Iris pigment epithelial cell (primary cell): Measurements from ENCODE around the gene MSH6.

Experiments used
- DNase-seq: peaks from one replicate; pipeline ENCODE4 v3.0.0-alpha.2; 2011; ENCODE audit warnings: low read depth

The MSH6 gene, protein sequence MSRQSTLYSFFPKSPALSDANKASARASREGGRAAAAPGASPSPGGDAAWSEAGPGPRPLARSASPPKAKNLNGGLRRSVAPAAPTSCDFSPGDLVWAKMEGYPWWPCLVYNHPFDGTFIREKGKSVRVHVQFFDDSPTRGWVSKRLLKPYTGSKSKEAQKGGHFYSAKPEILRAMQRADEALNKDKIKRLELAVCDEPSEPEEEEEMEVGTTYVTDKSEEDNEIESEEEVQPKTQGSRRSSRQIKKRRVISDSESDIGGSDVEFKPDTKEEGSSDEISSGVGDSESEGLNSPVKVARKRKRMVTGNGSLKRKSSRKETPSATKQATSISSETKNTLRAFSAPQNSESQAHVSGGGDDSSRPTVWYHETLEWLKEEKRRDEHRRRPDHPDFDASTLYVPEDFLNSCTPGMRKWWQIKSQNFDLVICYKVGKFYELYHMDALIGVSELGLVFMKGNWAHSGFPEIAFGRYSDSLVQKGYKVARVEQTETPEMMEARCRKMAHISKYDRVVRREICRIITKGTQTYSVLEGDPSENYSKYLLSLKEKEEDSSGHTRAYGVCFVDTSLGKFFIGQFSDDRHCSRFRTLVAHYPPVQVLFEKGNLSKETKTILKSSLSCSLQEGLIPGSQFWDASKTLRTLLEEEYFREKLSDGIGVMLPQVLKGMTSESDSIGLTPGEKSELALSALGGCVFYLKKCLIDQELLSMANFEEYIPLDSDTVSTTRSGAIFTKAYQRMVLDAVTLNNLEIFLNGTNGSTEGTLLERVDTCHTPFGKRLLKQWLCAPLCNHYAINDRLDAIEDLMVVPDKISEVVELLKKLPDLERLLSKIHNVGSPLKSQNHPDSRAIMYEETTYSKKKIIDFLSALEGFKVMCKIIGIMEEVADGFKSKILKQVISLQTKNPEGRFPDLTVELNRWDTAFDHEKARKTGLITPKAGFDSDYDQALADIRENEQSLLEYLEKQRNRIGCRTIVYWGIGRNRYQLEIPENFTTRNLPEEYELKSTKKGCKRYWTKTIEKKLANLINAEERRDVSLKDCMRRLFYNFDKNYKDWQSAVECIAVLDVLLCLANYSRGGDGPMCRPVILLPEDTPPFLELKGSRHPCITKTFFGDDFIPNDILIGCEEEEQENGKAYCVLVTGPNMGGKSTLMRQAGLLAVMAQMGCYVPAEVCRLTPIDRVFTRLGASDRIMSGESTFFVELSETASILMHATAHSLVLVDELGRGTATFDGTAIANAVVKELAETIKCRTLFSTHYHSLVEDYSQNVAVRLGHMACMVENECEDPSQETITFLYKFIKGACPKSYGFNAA (N-terminal part only)

DNA sequence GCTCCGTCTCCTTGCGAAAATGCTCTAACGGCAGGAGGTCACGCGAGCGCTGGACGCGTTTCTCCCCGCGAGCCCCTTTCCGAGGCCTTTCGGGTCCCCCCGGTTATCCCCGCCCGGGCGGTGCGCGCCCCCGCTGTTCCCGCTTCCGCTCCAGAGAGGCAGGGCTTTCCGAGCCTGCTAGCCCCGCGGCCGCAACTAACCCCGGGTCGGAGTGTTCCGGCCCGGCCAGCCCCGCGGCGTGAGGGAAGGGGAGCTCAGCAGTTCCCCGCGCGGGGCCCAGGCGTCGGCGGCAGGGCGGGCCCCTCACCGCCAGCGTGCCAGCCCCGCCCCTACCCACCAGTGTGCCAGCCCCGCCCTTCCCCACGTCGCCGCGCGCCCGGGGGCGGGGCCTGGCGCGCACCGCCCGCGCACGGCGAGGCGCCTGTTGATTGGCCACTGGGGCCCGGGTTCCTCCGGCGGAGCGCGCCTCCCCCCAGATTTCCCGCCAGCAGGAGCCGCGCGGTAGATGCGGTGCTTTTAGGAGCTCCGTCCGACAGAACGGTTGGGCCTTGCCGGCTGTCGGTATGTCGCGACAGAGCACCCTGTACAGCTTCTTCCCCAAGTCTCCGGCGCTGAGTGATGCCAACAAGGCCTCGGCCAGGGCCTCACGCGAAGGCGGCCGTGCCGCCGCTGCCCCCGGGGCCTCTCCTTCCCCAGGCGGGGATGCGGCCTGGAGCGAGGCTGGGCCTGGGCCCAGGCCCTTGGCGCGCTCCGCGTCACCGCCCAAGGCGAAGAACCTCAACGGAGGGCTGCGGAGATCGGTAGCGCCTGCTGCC, at the start of gene MSH6:
Gene MSH6, plus strand, starts transcription at position 475 of the 815 bp plus-strand sequence. Its CDS starts 89 bp downstream, at position 564.
- peak; percentile 89 for DNase-seq

- no peak for DNase-seq
Measured at GRCh38 chr2:47735136-47735869, 47.6 kb upstream of the MSH6 start.

DNA sequence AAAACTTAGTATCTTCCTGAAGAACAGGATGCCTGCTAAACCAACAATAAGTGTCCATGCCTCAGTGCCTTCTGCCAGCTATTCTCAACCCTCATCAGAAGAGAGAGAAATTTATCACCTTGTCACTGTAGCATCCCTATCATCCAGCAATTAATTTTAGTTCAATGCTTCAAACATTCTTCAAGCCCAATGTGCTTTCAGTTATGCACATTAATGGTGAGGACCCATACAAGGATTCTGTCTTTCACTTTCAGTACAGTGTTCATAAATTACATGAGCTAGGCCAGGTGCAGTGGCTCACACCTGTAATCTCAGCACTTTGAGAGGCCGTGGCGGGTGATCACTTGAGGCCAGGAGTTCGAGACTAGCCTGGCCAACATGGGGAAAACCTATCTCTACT, 47.0 kb upstream of the MSH6 start:
- DNase-seq: no peak

- peak; percentile 31 for DNase-seq
Measured at GRCh38 chr2:47737191-47737975, 45.6 kb upstream of the MSH6 start.

GRCh38 chr2:47738331-47738730, 44.6 kb upstream of the MSH6 start:
- DNase-seq: no peak

DNA sequence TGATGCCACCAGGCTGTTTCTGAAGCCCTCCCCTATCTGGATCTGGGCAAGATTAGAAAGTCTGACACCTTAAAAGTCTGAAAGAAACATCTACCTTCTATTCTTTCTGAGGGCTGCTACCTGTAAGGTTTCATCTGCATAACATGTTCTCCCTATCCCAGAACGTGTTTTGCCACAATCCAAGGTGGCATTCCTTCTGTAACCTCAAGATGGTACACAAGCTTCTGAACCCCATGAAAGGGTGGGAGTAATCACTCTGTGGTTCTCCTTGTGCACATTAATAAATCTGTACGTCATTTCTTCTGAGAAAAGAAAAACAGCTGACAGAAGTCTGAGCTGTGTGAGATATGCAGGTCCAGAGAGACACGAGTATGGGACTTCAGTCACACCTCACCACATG, 41.8 kb upstream of the MSH6 start:
- DNase-seq: no peak

DNA sequence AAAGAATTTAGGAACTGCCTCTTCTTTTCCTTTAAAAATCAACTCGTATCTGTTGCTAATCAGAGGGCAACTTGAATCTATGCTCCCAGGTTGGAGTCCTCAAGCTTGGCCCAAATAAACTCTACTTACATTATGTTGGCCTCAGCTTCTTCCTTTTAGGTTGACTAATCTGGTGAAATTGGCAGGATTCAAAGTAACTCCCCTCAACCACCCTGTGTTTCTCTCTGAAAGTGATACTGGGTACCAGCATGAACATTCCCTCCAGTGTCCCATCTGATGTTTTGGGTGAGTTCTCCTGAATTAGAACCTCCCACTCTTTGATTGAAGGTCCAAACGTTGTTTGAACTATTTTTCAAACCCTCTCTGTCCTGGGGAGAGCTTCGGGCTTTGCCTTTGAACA, 41.3 kb upstream of the MSH6 start:
- no peak for DNase-seq

DNA sequence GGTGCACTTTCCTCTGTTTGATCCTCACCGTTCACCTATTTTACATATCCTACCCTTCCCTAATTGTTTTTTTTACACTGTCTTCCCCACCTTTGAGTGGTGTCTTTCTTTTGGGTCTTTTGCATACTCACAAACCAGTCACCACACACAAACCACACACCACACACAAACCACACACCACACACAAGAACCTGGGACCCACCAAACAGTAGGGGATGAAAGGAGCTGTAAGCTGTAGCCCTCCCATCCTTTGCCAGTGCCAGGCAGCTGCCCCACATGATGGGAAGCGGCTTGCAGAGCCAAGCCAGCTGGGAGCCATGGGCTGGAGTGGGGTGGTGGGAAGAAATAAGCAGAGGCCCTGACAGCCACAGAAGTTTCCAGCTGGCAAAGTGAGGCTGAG, 38.9 kb upstream of the MSH6 start:
- no peak for DNase-seq

DNA sequence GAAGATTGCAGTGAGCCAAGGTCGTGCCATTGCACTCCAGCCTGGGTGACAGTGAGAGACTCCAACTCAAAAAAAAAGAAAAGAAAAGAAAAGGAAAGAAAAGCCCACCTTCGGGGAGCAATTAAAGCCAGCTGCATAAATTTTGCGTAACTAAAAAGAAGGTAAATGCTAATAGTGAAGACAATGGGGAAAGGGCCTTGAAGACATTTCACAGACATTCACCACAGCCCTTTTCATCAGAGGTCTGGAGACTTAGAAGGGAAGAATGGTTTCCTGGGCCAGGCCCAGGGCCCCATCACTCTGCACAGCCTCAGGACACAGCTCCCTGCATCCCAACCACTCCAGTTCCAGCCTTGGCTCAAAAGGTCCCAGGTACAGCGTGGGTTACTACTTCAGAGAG, 35.1 kb upstream of the MSH6 start:
- no peak for DNase-seq

DNA sequence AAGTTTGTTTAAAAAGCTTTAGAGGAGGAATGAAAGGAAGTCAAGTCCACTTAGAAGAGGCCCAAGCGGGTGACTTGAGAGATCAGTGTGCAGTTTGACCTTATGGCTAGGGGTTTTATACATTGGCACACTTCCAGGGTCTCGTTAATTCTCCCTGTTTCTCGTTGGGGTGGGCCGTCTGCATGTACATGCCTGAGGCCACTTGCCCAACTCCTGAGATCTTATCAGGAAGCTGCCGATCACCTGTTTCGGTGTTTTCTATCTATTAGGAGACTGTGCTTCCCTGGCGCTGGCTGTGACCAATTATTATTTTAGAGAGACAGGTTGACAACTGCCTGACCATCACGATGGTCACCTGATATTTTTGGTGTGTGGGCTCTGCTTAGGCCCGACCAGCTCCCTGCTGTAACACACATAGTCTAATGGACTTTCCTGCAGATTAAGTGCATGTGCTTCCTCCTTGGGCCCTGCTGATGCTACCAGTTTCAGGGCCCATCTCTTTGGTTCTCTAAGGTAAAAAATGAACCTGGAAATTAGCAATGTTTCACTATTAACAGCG, 31.0 kb upstream of the MSH6 start:
- DNase-seq: peak; percentile 45

- DNase-seq: no peak
Measured at GRCh38 chr2:47767497-47767844, 15.5 kb upstream of the MSH6 start.

- DNase-seq: peak; percentile 34
Measured at GRCh38 chr2:47767880-47768609, 14.9 kb upstream of the MSH6 start.

GRCh38 chr2:47769318-47769717, 13.6 kb upstream of the MSH6 start:
- DNase-seq: no peak

DNA sequence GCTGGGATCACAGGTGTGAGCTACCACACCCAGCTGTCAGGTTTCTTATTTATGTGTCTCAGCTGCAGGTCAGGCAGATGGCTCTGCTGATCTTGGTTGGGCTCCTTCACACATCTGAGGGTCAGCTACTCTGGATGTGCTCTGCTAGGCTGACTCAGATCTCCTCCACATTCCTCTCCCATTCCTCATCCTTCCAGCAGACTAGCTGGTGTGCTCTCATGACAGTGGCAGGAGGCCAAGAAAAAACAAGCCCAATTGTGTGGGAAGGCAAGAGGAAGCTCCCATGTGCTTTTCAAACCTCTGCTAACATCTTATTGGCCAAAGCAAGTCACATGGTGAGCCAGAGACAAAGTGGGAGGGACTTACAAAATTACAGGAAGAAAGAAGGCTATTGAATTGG, 11.7 kb upstream of the MSH6 start:
- DNase-seq: peak; percentile 99

DNA sequence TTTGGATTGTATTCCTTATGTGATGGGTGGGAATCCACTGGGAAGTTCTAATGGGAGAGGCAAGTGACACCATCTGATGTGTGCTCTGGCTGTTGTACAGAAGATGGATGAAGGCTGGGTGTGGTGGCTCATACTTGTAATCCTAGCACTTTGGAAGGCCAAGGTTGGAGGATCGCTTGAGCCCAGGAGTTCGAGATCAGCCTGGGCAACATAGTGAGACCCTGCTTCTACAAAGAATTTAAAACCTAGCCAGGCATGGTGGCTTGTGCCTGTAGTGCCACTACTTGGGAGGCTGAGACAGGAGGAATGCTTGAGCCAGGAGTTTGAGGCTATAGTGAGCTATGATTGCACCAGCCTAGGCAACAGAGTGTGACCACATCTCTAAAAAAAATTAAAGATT, 10.6 kb upstream of the MSH6 start:
- no peak for DNase-seq

DNA sequence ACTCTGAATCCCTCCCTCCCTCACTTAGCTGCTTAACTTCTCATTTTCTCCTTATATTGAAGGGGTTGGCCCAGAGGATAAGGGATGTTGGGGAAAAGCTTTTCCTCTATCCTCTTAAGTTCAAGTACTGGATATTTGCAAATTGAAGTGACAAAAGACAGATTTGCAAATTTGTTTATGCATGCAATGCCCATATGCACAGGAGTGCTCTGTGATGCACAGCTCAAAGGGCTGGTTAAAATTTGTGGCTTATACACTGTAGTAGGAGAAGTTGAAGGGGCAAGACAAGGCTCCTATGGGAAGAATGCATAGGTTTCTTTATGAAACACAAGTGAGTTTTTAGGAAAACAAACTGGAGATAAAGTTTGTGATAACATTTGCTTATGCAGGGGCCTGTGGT, 8.4 kb upstream of the MSH6 start:
- no peak for DNase-seq

GRCh38 chr2:47777277-47777937, 5.5 kb upstream of the MSH6 start:
- no peak for DNase-seq

DNA sequence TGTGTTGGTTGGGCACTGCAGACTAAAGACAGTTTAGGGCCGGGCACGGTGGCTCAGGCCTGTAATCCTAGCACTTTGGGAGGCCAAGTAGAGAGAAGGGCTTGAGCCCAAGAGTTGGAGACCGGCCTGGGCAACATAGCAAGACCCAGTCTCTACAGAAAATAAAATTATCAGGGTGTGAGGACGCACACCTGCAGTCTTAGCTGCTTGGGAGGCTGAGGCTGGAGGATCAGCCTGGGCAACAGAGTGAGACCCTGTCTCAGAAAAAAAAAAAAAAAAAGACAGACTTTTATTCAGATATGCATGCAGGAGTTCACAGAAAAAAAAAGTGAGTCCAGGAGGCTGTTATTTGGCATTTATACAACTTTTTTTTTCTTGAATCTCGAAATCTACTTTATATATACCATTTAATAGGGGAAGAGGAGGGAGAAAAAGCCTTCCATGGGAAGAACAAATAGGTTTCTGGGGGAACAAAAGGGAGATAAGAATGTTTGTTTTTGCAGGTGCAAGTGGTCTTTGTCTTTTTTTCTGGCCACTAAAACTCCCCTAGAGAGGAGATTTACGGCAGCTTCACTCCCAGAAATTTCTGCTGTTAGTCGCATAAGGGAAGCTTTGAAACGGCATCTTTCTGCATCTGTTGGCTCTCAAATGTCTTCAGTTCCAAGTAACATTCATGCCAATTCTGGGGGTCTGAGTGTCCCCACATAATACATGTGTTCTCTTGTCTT, 4.1 kb upstream of the MSH6 start:
- no peak for DNase-seq
